Erythroblast (primary cell): ENCODE measurements around the gene HBEGF.

Experiments
- DNase-seq, 2 experiments: peaks; one replicate each; lab custom pipeline; 2025; lab: John Stamatoyannopoulos, UW
- GATA1 ChIP-seq: IDR thresholded peaks from 2 replicates; pipeline ENCODE4 v1.6.1; 2011; ENCODE audit warnings: low read depth, mild to moderate bottlenecking, control low read depth, low read length, moderate library complexity
- POLR2A ChIP-seq: IDR thresholded peaks from 2 replicates; pipeline ENCODE4 v1.6.1; 2011; ENCODE audit warnings: mild to moderate bottlenecking, low read length

Gene HBEGF, protein sequence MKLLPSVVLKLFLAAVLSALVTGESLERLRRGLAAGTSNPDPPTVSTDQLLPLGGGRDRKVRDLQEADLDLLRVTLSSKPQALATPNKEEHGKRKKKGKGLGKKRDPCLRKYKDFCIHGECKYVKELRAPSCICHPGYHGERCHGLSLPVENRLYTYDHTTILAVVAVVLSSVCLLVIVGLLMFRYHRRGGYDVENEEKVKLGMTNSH

DNA sequence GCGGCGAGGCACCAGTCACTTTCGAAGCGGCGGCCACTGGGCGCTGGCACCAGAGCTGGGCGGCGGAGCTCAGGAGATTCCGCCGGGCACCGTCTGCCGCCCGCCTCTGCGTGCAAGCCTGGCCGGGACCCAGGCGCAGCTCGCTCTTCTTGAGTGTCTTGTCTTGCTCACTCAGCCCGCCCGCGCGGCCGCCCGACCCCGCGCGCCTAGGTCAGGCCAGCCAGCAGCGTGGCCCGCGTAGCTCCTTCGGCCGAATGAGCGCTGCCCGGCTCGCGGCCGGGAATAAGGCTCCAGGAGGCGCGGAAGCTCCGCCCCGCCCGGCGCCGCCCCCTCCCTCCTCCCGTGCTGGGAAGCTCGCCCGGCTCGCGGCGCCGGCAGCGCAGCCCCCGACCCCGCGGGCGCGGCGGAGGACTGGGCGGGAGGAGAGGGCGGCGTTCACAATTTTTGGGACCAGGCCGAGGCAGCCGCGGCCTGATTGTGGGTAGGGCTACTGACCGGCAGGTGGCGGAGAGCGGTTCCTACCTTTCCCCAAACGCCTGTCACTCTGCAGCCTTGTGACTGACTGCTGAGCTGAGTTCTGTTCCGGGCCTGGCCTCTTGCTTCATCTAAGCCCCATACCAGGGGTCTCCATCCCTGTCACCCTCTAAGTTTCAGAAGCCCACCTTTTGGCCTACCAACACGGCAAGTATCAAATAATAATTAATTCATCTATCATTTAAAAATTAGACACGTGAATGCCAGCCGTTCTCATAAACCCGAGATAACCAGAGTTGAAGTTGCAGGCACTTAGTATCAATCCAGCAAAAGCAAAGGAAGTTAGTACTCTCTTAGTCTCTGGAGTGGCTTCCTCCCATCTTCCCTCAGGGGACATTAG is at the start of gene HBEGF:
Gene HBEGF, minus strand, starts transcription at position 256 of the 874 bp plus-strand sequence. CDS start 275 bp downstream, outside the sequence.
- peak; percentile 76 to 78 for DNase-seq
- no peak for TF ChIP-seq POLR2A
- TF ChIP-seq GATA1 = no peak

DNA sequence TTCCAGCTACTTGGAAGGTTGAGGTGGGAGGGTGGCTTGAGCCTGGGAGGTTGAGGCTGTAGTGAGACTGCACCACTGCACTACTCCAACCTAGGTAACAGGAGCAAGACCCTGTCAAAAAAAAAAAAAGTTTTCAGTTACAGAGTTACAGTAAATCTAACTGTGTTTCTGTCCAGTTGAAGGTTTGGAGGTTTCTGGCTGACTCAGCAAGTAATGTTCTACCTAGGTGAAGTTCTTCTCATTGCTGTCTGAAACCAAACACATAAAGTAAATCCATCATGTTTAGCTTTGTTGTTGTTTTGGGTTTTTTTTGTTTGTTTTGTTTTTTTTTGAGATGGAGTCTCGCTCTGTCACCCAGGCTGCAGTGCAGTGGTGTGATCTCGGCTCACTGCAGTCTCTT is 47.3 kb upstream of the HBEGF start:
- TF ChIP-seq GATA1 = no peak
- TF ChIP-seq POLR2A = no peak
- no peak for DNase-seq

DNA sequence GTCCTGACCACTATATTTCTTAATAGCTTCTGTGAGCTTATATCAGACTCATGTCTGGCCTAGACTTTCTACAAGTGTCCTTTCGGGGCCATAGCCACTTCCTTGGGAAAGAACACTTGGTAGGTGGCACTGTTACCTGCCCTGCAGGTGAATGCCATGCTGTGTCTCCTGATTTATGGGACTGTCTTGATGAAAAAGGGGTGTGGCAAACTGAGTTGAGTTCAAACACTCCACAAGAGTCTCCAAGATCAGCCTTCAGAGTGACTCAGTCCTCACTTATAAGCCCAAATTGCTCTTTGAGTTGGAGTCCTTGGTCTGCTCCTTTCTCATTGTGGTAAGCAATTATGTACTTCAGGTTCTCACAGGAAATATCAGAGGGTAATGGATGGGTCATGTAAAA is 45.3 kb upstream of the HBEGF start:
- no peak for TF ChIP-seq GATA1
- no peak for DNase-seq

DNA sequence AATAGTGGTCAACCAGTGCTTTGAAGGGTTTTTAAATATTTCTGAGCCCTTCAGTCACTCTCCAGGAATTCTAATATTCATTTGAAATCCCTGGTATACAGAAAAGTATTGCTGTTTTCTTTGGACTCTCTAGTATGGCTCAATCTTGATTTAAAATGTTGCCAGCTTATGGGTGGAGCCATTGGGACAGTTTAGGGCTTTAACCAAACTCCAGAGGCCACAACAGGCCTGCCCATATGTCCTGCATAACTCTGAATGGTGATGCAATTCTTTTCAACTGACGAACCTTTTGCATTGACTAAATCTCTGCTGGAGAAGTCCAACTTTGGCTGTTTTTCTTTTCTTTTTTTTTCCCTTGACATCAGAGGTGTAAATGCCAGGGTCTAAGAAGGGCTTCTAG is 44.9 kb upstream of the HBEGF start:
- TF ChIP-seq POLR2A = no peak
- peak in 1 of 2 experiments; percentile 14 for DNase-seq

DNA sequence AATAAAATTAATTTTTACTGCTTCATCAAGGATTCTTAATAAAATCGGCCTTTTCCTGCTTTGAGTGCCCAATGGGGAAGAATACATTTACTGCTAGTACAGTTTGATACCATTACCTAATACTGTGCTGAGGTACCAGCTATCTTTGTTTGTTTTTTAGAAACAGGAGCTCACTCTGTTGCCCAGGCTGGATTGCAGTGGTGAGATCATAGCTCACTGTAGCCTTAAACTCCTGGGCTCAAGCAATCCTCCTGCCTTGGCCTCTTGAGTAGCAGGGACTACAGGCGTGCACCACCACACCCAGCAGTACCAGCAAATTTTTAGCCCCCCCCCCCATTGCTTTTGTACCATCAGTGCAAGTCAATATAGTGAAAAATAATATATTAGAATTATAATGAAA is 41.6 kb upstream of the HBEGF start:
- TF ChIP-seq POLR2A = no peak
- TF ChIP-seq GATA1 = no peak
- no peak for DNase-seq

DNA sequence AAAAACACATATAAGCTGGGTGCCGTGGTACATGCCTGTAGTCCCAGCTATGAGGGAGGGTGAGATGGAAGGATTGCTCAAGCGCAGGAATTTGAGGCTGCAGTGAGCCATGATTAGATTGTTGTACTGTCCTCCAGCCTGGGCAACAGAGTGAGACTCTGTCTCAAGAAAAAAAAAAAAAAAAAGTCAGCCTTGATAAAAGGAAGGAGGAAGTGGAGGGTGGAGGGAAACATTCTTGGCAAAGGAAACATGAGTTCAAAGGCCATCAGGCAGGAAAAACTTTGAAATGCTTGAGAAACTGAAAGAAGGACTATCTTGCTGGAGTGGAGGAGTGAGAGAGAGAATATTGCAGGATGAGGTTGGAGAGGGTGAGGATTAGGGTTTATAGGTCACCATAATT is 36.9 kb upstream of the HBEGF start:
- DNase-seq = no peak
- TF ChIP-seq POLR2A (no peak), GATA1 (no peak)

DNA sequence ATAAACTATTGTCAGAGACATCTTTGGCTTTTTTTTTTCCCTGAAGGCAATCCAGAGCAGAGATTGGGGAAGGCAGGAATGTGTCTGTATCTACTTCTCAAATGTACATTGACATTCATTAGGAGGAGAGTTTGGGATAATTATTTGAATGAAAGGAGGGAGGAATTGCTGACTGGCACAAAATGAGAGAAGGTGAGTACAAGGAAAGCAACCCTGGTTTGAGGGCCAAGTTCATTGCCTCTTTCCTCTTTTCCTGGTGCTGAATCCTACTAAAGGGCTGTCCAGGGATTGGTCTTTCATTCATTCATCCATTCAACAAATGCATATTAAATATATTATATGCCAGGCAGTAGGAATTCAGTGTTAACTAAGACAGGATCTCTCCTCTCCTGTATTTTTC is 36.5 kb upstream of the HBEGF start:
- TF ChIP-seq POLR2A (no peak), GATA1 (no peak)

DNA sequence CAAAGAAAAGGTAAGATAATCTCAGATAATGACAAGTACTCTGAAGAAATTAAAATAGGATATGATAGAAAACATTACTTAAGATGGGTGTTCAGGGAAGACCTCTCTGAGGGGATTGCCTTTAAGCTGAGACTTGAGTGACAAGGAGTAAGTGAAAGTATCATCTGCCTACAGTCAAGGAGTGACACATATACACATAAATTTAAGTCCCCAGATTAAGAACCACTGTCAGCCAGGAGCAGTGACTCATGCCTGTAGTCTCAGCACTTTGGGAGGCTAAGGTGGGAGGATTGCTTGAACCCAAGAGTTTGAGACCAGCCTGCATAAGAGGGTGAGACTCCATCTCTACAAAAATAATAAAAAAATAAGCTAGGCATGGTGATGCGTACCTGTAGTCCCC is 35.6 kb upstream of the HBEGF start:
- TF ChIP-seq POLR2A (no peak), GATA1 (no peak)
- DNase-seq = no peak

More for the DNA sequence above, 36.5 kb upstream of the HBEGF start:
- no peak for DNase-seq

DNA sequence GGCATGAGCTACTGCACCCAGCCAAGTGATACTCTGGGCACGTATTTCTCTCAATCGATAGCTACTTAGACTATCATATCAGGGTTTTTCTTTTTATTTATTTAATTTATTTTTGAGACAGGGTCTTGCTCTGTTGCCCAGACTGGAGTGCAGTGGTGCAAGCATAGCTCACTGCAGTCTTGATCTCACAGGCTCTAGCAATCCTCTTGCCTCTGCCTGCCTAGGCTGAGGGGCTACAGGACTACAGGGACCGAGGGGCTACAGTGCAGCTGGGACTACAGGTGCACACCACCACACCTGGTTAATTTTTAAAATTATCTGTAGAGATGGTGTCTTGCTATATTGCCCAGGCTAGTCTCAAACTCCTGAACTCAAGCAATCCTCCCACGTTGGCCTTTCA is 34.9 kb upstream of the HBEGF start:
- TF ChIP-seq POLR2A = no peak
- no peak for TF ChIP-seq GATA1
- DNase-seq = no peak

DNA sequence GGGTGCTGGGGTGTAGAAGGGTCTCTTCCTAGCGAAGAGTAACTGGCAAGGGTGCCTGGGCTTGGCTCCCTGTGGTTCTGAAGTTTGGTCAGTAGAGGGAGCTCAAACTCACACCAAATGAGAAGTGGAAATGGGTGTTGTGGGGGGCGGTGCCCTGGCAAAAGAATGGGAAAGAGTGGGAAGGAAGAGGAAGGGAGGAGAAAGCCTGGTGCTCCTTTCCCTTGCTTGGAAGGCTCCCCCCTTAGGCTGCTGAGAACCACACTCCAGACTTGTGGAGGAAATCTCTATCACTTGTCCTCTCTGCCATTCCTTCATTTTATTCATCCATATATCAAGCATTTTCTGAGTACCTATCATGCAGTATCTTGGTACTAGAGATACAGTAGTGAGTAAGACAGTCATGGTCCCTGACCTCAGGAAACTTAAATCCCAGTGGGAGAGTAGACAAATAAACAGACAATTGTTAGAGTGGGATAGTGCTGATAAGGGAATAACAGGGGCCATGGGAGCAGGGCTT is 26.6 kb upstream of the HBEGF start:
- TF ChIP-seq GATA1 = no peak
- TF ChIP-seq POLR2A = no peak
- DNase-seq = peak; percentile 44 to 72

DNA sequence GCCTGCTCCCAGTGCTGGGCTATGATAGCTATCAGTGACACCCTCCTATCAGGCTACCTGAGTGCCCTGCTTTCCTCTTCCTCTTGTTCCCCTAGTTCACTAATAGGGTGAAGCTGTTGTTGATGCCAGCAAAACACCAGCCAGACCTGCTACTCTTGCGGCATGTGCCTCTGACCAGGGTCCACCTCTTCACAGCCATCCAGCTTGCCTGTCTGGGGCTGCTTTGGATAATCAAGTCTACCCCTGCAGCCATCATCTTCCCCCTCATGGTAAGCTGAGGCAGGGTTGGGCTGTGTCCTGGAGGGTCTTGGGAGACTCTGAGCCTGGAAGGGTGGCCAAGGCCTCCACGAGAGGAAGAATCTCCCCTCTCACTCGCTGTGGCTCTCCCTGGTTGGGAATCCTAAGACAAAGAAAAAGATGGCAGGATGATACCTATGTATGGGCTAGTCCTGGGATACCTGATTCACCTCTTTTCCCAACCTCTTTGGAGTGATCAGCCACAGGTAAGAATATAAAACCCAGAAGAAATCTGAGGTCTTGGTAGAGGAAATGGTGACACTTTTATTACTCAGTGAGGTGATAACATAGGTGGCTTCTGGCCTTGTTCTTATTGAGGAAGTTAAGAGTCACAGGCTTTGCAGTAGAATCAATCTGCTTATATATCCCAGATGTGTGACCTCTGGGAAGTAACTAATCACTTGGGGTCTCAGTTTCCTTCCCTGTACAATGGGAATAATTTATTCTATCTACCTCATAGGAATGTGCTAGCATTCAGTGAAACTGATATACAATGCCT is 25.2 kb upstream of the HBEGF start:
- TF ChIP-seq POLR2A (no peak), GATA1 (no peak)
- DNase-seq = no peak

DNA sequence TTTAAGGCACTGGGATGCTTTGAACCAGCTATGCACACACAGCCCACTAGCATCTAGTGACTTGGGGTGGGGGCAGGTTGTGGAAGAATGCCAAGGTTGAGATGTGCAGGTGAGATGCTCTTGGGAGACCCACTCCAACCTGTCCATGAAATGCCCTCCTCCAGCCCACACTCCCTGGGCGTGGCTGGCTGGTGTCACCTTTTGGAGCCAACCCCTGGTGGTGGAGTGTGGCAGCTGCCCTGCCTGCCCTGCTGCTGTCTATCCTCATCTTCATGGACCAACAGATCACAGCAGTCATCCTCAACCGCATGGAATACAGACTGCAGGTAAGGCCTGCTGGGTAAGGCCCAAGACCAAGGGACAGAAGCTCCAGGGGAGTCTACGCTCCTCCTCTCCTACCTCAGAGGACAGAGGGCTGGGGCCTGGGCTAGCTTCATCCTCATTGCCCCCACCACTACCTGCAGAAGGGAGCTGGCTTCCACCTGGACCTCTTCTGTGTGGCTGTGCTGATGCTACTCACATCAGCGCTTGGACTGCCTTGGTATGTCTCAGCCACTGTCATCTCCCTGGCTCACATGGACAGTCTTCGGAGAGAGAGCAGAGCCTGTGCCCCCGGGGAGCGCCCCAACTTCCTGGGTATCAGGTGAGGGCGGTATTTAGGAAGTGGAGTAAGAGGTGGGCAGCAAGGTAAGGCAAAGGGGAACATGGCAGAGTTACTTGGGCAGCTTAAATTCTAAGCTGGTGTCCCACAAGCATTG is 21.0 kb upstream of the HBEGF start:
- TF ChIP-seq POLR2A (no peak), GATA1 (no peak)
- no peak for DNase-seq
